Testis (tissue), 3 donors: ENCODE measurements around the gene VAV2. TPM values are rescaled to one million over a fixed set of nuclear protein-coding genes. Genes with fewer than 3 reads are reported as not detected.

ENCODE experiments used
- DNase-seq: peaks from one replicate; pipeline ENCODE4 v3.0.0-alpha.2; 2019
- H3K27ac ChIP-seq, 2 donors: fragments of 200-600 bp; sonication (generic); one replicate each; pipeline ENCODE4 v1.5.1; 2019
- H3K27me3 ChIP-seq: fragments of 200-600 bp; sonication (generic); one replicate; pipeline ENCODE4 v1.5.1; 2019
- H3K36me3 ChIP-seq: fragments of 200-600 bp; sonication (generic); one replicate; pipeline ENCODE4 v1.5.1; 2017; ENCODE audit warnings: low read depth; ENCODE audit errors: missing control alignments
- H3K4me1 ChIP-seq: fragments of 200-600 bp; sonication (generic); one replicate; pipeline ENCODE4 v1.5.1; 2019
- H3K4me3 ChIP-seq, 2 donors: fragments of 200-600 bp; sonication (generic); one replicate each; pipeline ENCODE4 v1.5.1; 2017 to 2019
- H3K9me3 ChIP-seq: fragments of 200-600 bp; sonication (generic); one replicate; pipeline ENCODE4 v1.5.1; 2017
- POLR2A ChIP-seq: fragments of 450-650 bp; IDR thresholded peaks from one replicate; pipeline ENCODE4 v1.6.1; 2017; ENCODE audit warnings: antibody characterized with exemption, mild to moderate bottlenecking, moderate library complexity
- WGBS, 2 donors: methylation state at CpG; one replicate each; pipeline ENCODE4 v1.1.5; 2018; 5-methylcytosine and 5-hydroxymethylcytosine counted together
- intact Hi-C: fragments of 100-400 bp; cut with DNase I; formaldehyde crosslinking; loops from one replicate; pipeline ENCODE4 v1.15.1; 2023; ENCODE audit warnings: low total_unique reads
- polyA plus RNA-seq: library from polyadenylated mRNA; stranded (reverse); fragments of 350-450 nt; fragmentation: Illumina TruSeq; extraction: RNeasy Lipid Tissue Mini Kit (QIAGEN cat#74804); gene quantifications from one replicate; pipeline ENCODE4 v1.2.3, GENCODE V29; 2014; ENCODE audit warnings: low read depth, low replicate concordance; ENCODE audit not compliant: insufficient read depth
- total RNA-seq, 2 donors: library from RNA; depleted of rRNA; stranded (reverse); fragments of >200 nt; gene quantifications; one replicate each; pipeline ENCODE4 v1.2.3, GENCODE V29; 2016
- TF ChIP-seq, protein P1 (sequence below), 3 experiments: fragments of 450-650 bp in 2 of 3; fragments of 200-600 bp in 1 of 3; sonication (generic) in 1 of 3; IDR thresholded peaks; one replicate each; pipeline ENCODE4 v1.5.1; 2016 to 2019; ENCODE audit warnings: antibody characterized with exemption in 3 of 3, mild to moderate bottlenecking in 2 of 3, moderate library complexity in 1 of 3

Gene VAV2
- total and polyA plus RNA-seq, 3 donors from 2014 or later = 11.0 to 14.1 (median 12.2) TPM

DNA sequence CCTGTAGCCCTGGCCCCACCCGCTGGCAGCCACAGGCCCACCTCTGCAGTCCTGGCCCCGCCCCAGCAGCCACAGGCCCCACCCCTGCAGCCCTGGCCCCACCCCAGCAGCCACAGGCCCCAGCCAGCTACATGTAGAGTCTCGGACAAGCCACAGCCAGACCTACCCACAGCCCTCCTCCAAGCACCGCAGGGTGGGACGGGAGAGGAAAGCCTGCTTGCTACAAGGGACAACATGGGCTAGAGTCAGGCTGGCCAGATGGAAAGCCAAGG, 204.4 kb downstream of the VAV2 start:
- no peaks in the 10 kb centered on the region for H3K4me1 ChIP-seq
- no peaks in the 10 kb centered on the region for H3K27me3 ChIP-seq
- intact Hi-C loops = no loop called here
- 75 to 89% methylated on average over 4 to 5 of the region's 5 CpGs for WGBS, 2 donors
- H3K9me3 ChIP-seq = no peaks in the 10 kb centered on the region
- no peak overlapping the region for H3K4me3 ChIP-seq
- no peaks in the 10 kb centered on the region for H3K36me3 ChIP-seq
- TF ChIP-seq POLR2A = no peak
- DNase-seq = no peak
- no peak overlapping the region for H3K27ac ChIP-seq

DNA sequence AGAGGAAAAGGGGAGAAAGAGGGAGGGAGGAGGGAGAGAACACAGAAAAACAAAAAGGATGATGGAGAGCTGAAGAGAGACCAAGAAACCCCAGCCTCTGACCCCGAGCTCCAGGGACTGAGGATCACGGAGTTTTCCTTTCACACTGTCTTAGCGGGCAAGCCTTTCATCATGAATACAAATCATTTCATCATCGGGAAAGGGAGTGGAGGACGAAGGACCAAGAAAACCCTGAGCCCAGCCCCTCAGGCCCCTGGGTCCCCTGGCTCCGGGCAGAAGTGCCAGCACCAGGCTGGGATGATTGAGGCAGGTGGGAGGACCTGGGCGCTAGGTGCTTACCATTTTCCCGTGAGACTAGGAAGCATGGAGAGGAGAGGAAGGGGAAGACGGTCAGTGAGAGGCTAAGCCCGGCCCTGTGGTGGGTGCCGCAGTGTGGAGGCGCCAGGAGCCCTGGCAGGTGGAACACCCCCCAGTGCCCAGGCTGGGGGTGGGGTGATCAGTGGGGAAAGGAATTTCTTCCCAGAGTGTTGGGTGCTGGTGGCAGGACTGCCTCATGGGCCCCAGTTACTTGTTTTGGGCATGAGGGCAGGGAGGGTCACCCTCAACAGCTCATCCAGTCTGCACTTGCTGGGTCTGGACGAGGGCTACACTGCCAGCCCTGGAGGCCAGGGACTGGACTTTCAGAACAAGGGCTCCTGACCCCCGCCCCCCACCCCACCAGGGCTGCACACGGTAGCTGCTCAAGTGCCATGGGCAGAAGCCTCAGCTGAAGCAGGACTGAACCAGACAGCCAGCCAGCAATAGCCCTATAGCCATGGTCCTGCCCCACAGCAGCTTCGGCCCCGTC, 205.0 kb downstream of the VAV2 start:
- no peak for TF ChIP-seq POLR2A
- TF ChIP-seq, protein P1, sequence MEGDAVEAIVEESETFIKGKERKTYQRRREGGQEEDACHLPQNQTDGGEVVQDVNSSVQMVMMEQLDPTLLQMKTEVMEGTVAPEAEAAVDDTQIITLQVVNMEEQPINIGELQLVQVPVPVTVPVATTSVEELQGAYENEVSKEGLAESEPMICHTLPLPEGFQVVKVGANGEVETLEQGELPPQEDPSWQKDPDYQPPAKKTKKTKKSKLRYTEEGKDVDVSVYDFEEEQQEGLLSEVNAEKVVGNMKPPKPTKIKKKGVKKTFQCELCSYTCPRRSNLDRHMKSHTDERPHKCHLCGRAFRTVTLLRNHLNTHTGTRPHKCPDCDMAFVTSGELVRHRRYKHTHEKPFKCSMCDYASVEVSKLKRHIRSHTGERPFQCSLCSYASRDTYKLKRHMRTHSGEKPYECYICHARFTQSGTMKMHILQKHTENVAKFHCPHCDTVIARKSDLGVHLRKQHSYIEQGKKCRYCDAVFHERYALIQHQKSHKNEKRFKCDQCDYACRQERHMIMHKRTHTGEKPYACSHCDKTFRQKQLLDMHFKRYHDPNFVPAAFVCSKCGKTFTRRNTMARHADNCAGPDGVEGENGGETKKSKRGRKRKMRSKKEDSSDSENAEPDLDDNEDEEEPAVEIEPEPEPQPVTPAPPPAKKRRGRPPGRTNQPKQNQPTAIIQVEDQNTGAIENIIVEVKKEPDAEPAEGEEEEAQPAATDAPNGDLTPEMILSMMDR (IDR thresholded peaks at IDR 0.05) = no peak

DNA sequence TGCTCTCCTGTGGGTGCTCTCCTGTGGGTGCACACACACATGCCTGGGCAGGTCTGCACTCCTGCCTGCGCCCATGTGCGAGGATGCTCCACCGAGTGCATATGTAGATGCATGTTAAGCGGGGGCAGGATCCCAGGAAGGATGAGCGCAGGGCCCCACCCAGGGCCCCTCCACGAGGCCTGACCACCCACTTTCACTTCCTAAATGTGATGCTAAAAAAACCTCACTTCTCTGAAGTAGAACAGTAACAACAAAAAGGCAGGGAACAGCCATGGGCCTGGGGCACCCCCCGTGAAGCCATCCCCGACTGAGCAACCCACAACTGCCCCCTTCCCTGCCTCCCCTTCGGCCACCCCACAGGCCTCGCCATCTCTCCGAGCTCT, 205.8 kb downstream of the VAV2 start:
- no peaks in the 10 kb centered on the region for H3K9me3 ChIP-seq
- no peak overlapping the region for H3K27ac ChIP-seq
- DNase-seq = no peak
- TF ChIP-seq POLR2A = no peak
- TF ChIP-seq, protein P1 (IDR thresholded peaks at IDR 0.05) = no peak
- no peaks in the 10 kb centered on the region for H3K36me3 ChIP-seq
- intact Hi-C loops = no loop called here
- WGBS, 2 donors = 90 to 91% methylated on average over 11 of the region's 11 CpGs
- H3K4me1 ChIP-seq = no peaks in the 10 kb centered on the region
- H3K4me3 ChIP-seq = no peak overlapping the region
- H3K27me3 ChIP-seq = no peaks in the 10 kb centered on the region

More for the DNA sequence above, 205.0 kb downstream of the VAV2 start:
- Histone ChIP-seq H3K27me3 (no peaks in the 10 kb centered on the region), H3K4me3 (no peak overlapping the region), H3K36me3 (no peaks in the 10 kb centered on the region), H3K4me1 (no peaks in the 10 kb centered on the region), H3K9me3 (no peaks in the 10 kb centered on the region), H3K27ac (no peak overlapping the region)
- no peak for DNase-seq
- WGBS, 2 donors = 84% methylated on average over 12 to 17 of the region's 17 CpGs
- intact Hi-C loops = no loop called here

DNA sequence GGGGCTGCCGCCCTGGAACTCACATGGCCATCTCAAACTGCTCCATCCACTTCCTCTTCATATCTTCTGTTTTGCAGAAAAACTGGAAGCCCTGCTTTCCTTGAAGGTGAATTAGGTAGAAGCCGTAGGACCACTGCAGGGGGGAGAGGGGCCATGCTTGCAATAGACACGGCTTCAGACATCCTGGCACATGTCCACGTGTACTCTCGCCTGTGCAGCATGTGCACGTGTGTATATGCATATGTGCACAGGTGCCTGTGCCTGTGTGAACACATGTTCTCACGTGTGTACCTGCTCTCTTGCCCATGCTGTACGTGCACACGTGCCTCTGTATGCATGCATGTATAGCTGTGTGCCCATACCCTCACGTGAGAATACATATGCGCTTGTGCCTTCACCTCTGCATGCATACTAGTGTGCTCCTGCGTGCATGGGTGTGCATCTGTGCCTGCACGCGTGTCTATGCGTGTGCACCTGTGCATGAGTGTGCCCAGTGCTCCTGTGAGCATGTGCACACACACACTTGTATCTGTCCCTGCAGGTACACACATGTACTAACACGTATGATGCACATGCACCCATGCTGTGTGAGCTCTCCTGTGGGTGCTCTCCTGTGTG, 206.3 kb downstream of the VAV2 start:
- no peak for DNase-seq
- Histone ChIP-seq H3K36me3 (no peaks in the 10 kb centered on the region), H3K4me1 (no peaks in the 10 kb centered on the region), H3K9me3 (no peaks in the 10 kb centered on the region), H3K4me3 (no peak overlapping the region), H3K27ac (no peak overlapping the region), H3K27me3 (no peaks in the 10 kb centered on the region)
- 89 to 92% methylated on average over 16 of the region's 16 CpGs for WGBS, 2 donors
- intact Hi-C loops = no loop called here
- TF ChIP-seq, protein P1 (IDR thresholded peaks at IDR 0.05) = no peak

DNA sequence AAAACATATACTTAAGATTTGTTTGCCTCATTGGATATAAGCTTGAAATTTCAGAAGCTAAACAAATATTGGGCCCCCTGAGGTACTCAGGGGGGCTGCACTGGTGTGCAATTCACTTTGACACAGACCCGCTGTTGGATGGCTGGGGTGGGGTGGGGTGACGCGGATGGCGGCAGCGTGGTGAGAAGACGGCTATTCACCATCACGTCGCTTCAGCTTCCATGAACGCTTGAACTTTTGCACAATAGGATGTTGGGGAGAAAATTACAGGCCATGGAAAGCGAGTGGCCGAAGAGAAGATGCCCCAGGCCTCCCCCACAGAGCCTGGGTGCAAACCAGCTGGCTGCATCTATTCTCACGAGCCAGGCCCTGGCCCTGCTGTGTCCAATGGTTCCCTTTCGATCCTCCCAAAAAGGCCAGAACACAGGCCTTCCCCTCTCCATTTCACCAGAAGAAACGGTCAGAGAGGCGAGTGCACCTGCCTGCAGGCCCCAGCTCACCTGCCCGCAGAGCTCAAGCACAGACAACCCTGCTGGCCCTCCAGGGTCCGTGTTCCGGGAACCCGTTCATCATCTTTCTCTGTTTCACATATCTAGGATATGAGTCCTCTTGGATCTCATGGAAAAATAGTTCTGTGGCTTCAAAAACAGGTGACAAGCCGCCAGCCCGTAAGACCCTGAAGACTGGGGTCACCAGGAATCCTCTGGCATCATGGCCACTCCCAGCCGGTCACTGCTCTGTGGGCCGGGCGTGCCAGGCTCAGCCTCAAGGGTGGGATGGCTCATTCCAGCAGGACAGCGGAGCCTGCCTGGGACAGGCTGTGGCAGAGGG, 207.2 kb downstream of the VAV2 start:
- H3K9me3 ChIP-seq = no peaks in the 10 kb centered on the region
- WGBS, 2 donors = 92 to 93% methylated on average over 21 to 25 of the region's 25 CpGs
- DNase-seq = no peak
- H3K27me3 ChIP-seq = no peaks in the 10 kb centered on the region
- H3K27ac ChIP-seq = no peak overlapping the region
- no peaks in the 10 kb centered on the region for H3K4me1 ChIP-seq
- no peak overlapping the region for H3K4me3 ChIP-seq
- TF ChIP-seq, protein P1 (IDR thresholded peaks at IDR 0.05) = no peak
- no peak for TF ChIP-seq POLR2A
- intact Hi-C loops = no loop called here
- H3K36me3 ChIP-seq = no peaks in the 10 kb centered on the region
